GM03348 (cell line): ENCODE measurements around the gene MSMP.

Source experiments
- DNase-seq: peaks from one replicate; pipeline ENCODE4 v3.0.0; 2012; ENCODE audit warnings: low spot score

The MSMP gene

DNA sequence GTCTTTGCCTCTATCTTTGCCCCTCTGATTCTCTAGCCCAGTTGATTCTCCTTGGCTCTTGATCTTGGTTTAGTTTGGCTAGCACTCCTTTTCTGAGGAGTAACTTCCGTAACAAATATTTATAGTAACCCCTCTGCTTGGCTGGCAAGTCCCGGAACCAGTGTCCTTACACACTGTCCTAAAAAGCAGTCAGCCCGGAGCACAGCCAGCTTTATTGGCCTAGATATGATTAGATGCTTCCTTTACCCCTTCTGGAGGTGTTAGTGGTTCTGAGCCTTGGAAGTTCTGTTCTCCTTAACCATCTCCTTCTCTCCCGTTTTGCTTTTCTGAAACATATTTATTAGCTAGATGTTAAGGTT lies 17.0 kb upstream of the MSMP start:
- no peak for DNase-seq

DNA sequence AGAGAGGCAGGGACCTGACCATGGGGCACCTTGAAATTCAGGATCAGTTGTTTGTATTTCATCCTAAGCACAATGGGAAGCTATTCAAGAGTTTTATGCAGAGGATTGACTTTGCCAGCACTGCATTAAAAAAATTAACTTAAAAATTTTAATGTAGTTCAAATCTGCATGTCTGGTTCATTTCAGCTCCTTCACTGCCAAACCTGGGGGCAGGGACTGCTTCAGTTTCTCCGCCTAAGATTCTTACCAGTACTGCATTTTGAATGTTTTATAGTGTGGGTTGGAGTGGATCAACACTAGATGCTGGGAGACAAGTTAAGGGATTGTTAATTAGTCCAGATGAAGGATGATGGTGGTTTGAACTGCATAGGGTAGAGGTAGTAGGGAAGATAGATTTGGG lies 15.7 kb upstream of the MSMP start:
- DNase-seq = no peak

DNA sequence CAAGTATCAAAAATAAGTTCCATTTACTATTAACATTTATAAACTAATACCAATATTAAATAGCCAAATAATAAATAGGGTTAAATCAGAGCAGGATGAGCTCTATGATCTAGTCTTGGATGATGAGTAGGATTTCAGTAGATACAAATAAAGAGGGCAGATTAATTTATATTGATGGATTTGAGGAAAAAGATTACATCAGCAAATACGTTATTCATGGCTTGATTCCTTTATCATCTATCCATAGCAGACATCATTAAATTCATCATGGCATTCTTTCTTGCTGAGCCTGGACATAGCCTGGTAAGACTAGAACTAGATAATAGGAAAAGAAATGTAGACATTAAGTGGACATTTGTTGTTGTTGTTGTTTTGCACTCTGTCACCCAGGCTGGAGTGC lies 13.4 kb upstream of the MSMP start:
- DNase-seq = no peak

DNA sequence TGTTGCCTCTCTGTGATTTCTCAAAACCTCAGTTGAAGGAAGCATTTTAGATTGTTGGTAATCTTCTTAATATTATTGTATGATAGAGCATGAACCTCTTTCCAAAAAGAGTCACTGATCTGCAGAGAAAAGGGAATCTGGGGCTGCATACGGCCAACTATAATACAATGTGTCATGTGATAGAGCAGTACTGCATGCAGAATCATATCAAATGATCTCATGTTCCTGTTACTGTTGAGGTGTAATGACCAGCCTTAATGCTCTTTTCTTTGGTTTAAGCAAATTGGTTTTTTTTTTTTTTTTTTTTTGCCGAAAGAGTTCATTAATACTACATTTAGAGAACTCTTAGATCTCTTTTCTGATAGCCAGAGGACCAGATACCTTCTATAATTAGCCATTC lies 12.9 kb upstream of the MSMP start:
- DNase-seq = no peak

DNA sequence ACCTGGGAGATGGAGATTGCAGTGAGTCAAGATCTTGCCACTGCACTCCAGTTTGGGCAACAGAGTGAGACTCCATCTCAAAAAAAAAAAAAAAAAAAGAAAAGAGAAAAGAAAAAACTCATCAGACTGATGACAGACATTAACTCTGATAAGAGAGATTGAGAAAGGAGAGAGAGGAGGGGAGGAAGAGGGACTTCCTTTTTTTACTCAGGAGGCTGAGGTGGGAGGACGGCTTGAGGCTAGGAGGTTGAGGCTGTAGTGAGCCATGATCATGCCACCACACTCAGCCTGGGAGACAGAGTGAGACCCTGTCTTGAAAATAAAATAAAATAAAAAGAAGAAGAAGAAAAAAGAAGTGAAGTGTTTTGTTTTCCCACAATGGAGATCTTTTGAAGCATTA lies 9.7 kb upstream of the MSMP start:
- DNase-seq = no peak

DNA sequence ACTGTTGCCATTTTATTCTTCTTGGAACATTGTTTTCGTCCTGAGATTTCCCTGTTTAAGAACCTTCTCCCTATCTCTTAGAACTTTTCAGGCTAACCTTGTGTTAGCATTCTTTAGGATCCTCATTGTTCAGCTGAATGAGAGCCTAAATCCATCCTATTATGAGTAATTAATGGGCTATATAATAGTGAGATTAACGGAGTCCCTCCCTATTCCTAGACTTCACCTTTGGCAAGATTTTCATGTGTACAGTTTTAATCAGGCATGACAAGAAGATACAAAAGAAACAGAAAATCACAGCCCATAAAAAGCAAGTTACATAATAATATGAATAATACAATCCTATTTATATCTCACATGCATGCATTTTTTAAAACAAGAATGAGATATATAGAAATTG lies 9.1 kb upstream of the MSMP start:
- DNase-seq = no peak

DNA sequence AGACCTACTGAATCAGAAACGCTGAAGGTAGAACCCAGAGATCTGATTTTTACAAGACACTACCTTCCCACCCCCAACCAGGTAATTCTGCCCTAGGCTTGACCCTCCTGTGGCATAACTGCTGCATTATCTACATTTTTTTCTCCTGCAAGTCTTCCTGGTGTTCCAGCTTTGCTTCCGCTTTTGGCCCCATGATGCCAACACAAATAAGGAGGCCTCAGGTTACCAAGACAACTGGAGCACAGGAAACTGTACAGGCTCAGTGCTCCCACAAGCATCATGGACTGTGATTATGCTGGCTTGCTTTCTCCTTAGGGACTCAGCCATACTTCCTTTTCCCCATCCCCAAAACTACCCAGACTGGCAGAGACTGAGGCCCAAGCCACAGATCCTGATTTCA lies 6.6 kb upstream of the MSMP start:
- DNase-seq = no peak

DNA sequence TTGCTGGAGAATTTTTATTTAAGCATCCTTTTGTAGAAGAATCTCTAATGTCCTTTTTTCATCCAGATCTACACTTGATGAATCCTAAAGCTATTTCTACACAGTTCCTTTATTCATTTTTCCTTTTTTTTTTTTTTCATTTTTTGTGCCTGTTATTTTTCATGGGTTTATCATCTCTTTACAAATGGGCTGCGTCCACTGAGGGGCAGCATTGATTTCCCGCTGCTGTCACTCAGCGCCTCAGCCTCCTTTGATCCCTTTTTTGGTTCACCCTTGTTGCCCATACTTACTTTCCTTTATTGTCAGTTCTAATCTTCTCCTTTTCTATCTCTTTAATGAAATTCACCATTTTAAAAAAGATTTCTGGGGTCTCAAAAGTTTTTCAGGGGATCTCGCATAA lies 5.7 kb upstream of the MSMP start:
- no peak for DNase-seq

DNA sequence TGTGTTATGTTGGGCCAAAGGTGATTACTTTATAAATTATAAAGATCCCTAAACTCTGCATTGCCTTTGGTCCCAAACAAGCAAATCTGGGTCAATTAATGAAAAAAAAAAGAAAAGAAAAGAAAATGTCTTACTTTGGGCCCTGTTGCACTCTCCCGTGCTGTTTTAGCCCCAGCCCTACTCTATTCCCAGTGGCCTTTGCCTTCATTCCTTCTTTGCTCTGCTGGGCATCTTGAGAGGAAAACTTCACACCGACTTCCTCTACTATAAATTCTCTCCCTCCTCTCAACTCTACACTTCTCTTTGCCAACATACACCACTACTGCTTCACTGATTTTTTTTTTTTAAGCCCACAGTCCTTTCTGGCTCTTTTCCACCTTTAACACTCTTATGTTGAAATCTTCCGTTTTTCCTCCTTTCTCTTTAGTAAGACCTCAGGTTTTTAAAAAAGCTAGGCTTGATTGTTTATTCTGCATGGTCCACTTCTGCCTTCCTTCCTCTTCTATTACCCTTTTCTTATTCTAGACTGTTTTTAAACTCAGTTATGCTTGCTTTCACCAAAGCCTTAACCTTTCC lies 4.5 kb upstream of the MSMP start:
- no peak for DNase-seq

DNA sequence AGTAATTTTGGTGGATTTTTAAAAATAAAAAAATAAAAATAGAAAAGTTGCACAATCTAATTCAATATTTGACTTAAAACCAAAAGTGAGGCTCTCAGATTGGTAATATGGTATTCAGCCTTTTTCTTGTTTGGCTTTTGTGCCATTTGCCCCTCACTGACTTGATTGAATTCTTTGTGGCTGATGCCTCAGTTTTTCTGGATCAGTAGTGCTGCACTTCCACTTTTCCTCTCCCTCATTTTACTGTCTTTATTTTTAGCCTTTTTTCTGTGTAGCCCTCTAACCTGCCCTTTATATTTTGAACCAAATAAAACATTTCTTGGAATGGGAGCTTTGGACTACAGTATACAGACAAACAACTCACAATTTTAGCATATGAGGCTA lies 3.8 kb upstream of the MSMP start:
- no peak for DNase-seq

DNA sequence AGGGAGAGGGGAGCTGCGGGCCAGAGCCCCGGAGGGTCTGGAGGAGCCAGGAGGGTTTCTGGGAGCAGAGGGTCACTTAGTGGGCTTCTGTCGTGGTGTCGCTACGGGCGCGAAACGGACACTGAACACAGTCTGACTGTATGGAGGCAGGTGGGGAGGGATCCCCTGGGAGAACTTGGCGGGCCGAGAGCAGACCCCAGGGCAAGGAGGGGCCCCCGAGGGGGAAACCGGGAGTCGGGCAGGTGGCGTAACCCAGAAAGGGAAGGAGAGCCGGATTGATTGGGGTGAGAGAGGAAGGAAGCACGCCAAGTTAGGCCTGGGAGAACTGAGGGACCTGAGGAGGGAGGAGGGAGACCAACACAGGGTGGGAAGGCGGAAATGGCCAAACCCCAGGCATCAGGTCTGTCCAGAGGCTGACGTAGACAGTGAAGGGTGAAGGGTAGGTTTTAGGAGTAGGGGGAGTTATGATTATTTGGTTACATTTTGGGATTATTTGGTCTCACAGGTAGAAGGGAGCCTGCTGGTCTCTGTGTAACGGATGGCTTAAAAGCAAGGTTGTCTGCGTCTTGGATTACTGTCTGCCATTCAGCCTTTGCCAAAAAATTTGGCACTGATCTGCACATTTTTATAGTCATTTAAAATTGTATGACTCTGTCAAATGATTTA lies 3.3 kb upstream of the MSMP start:
- DNase-seq = peak; percentile 22

DNA sequence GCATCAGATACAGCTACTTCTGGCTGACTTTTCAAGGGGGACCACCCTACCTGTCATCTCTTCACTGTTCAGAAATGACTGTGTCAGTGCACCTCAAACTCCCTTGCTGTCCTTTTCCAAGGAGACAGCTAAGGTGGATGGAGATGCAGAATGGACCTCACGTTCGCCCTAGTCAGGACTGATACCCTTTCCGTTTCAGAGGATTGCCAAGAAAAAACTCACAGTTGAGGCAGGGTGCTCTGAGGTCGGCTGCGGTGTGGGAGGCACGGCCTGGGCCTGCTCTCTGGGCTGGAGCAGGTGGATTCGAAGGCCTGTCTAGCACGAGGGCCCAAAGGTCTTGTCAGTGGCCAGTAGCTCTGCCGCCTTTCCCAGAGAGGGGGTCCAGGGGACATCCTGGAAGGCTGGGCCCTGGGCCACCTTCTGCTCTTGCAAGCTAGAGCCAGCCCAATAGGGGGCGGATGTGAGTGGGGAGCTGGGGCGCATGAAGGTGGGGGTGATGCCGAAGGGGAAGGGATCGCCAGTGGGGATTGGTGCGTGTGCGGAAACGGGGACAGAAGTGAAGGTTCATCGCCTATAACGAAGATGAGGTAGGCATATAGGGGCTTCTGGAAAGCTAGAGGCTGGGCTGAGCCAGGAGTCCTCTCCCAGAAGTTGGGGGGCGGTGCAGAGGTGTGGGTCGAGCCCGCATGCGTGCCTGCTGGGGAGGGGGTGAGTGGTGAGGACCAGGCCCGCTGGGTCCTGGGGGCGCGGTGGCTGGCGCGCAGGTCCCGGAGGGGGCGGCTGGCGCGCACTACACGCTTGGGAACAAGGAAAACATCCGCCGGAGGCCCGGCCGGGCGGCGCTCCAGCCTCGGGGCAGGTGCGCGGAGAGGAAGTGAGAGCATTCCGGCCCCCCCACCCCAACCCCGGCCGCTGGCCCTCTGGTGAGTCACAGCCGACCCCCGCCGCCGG lies 2.5 kb upstream of the MSMP start:
- DNase-seq = peak; percentile 51

DNA sequence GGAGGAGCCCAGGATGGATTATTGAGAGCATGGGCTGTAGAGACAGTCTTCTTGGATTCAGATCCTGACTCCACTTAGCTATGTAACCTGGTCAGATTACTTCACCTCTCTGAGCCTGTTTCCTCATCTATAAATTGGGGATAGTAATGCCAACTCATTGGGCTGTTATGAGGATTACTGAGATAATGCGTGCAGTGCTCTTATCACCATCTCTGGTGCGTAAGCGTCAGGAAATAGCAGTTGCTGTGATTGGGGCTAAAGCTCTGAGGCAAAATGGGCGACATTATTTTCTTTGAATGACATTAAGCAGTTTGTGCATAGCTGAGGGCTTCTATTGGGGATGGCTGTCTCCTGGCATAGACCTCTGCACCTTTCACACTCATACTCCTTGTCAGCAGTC lies 995 bp upstream of the MSMP start:
- DNase-seq = no peak

DNA sequence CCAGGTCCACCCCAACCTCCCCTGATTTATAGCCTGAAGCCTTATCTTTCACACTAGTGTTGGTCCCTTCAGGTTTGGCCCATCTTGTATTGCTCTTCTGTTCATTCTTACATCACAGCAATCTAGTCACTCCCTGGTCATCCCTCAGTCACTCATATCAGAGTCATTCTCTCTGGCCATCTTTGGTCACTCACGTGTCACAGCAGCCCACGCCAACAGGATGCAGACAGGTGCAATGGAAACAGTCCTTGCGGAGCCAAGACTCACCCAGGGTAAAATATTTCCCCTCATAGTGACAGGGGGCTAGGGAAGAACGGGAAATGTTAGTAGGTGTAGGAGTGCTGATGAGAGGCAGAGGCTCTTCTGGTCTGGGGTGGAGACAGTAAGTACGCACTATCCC lies 610 bp downstream of the MSMP start:
- no peak for DNase-seq

DNA sequence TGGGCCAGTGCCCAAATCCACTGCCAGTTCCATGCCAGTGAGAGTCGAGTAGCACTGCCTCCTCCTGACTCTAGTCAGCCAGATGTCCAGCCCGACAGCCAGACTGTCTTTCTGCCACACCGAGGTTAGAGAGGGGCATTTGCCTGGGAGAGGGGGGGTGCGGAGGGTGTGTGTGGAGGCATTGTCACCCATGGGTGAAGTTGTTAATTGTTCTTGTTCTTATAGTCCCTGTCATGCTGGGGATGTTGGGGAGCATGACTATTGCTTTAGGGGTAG lies 3.9 kb downstream of the MSMP start:
- no peak for DNase-seq

DNA sequence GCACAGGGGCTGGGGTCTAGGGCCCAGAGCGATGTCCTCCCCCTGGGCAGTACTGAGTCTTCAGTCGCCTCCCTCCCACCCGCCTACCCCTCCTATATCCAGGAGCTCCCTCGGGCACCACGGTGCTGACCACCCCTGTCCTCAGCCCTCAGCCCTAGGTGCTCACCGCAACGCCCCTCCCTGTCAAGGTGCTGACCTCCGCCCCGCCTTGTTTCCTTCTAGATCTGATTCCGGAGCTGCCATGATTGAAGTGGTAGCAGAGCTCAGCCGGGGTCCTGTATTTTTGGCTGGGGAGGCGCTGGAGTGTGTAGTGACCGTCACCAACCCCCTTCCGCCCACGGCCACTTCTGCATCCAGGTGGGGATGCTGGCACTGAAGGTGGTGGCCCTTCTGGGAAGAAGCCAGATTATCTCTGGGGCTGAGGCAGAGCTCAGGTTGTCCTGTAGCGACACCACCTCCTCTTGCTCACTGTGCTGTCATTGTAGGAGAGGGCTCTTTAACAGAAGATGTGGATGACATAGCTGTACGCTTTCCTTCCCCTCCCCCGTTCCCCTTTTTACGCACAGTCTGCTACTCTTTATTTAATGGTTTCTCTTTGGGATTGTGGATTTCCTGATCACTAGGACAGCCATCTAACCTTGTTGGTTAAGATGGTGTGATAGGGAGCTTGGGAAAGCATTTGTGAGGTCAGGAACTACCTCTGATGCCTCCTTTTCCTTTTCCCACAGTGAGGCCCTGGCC lies 4.4 kb downstream of the MSMP start:
- peak; percentile 23 for DNase-seq

DNA sequence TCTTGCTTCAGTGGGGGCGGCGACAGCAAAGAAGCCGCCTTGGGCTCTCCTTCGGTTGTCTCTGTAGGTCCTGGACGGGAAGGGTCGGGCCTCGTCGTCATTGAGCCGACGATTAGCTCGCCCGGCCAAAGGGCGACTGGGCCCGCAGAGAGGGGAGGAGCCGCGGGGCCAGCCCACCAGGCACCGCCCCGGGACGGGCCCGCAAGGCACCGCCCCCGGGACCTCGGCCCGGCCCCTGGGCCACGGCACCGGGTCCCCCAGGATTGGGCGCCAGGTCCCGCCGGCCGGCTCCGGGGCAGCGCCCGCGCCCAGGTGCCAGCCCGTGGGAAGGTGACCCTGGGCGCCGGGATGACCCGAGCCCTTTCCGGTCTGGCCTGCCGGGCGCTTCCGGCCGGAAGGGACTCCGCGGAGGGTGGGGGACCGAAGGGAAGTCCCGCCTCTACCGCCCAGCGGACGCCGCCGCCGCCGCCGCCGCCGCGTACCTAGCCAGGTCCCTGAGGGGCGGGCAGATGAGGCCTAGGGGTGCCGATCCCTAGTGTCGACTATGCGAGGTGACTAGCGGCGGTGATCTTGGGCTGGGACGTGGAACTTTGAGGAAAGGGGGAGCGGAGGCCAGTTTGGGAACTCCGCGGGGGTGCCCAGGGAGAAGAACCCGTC lies 5.1 kb downstream of the MSMP start, which contains the start of the genes GBA2 and RGP1:
TSS of gene GBA2 (minus strand) at position 371 of the 657 bp plus-strand sequence. CDS start 524 bp downstream, outside the sequence.
TSS of gene RGP1 (plus strand) at position 430 of the 657 bp plus-strand sequence. CDS start 469 bp downstream, outside the sequence.
- DNase-seq = peak; percentile 93

DNA sequence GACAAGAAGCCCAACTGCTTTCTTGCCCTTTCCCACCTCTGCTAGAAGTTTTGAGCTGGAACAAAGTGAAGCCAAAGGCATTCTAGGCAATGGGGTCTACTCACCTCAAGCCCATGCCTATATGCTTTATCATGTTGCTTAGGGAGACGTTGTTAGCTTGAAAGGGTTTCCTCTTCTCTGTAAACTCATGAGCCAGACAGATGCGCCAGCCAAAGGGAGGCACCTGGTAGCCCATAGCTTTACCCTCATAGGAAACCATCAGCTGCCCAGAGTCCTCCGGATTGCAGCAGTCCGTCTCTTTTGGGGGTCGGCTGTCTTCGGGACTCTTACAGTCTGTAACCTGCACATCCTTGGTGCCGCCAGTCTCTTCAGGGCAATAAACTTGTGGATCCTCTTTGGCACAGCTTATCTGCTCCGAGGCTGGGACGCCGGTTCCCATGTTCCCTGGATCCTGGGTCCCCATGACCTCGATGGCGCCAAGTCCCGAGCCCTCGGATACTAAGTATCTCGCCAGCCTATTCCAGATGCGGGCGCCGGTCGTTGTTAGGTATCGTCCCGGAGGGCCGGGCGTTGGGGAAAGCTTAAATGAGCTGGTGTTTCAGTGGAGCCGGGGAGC lies 5.7 kb downstream of the MSMP start:
- no peak for DNase-seq

DNA sequence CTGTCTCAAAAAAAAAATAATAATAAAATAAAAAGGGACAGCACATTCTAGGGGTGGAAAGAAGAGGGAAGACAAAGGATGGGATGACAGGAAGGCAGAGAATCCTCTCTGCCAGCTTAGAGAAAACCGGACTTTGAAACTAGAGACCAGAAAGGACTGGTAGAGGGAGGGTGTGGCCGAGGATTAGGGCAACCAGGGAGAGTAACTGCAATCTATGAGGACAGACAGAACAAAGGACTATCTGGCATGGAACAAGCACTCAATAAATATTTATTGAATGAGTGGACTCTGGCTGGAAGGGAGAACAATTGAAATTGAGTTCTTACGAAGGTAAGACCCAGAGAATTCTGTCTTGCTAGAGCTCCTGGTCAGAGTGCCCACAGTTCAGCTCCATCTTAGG lies 7.5 kb downstream of the MSMP start:
- no peak for DNase-seq

DNA sequence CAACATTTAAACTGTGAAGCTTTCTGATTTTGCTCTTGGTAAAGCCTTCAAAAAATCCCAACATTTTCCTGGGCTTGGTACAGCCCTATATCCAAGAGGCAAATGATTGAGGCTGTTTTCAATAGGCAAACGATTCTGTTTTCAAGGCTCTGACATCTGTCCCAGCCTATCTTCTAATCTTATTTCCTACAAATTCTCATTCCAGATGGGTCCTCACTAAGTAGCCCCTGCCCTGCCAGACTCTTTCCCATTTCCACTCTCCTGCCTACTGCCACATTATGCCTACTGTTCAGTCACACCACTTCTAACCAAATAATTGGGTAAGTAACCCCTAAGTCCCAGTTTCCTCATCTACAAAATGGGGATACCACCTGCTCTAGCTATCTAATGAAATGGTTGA lies 8.5 kb downstream of the MSMP start:
- DNase-seq = no peak

DNA sequence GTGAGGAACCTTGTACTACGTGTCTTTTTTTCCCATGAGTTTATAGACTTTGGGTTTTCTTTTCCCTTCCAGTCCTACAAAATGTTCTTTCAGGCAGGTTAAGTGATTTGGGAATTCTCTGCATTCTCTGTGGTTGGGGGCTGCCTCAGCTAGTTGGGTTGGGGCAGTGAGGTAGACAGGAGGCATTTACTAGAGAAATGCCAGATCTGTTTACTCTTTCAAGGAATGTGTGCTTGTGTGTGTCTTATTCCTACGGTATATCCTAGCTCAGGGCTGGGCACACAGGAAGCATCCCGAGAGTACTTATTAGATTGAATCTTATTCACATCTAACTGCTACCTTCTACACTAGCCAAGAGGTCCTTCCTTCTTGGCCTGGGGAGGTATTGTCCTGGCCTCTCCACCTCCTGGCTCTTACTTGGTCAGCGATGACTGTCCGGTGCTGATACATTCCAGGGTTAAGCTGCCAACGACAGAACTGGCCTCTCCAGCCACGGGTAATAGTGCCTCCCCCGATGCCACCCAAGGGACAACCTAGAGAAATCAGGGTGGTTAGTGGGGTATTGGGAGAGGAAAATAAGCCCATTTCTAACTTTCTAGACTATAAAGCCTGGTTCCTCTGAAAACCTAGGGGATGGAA lies 10.1 kb downstream of the MSMP start:
- no peak for DNase-seq
